IMR-90 (cell line): ENCODE results near the gene SYNGR3.

Experiments
- BHLHE40 ChIP-seq: fragments of 150-350 bp; IDR thresholded peaks from 2 replicates; pipeline ENCODE4 v1.6.1; 2016; ENCODE audit warnings: mild to moderate bottlenecking, low read depth, low read length
- CTCF ChIP-seq: conservative IDR thresholded peaks from 2 replicates; pipeline ENCODE4 v1.5.1; 2012; ENCODE audit warnings: mild to moderate bottlenecking, low read depth, low read length, improper control_type of control experiment
- RFX5 ChIP-seq: IDR thresholded peaks from 2 replicates; pipeline ENCODE4 v1.8.0; 2012; ENCODE audit warnings: low read depth, mild to moderate bottlenecking, low read length, moderate library complexity
- TF ChIP-seq, protein P1 (sequence below): fragments of 150-350 bp; IDR thresholded peaks from 2 replicates; pipeline ENCODE4 v1.6.1; 2016; ENCODE audit warnings: low read depth, mild to moderate bottlenecking, low read length, moderate library complexity, borderline replicate concordance

- TF ChIP-seq CTCF, result no peak
- TF ChIP-seq BHLHE40, result peak; percentile 70; the same call in 1 of the 2 replicates
- no peak for TF ChIP-seq RFX5
- TF ChIP-seq, protein P1, sequence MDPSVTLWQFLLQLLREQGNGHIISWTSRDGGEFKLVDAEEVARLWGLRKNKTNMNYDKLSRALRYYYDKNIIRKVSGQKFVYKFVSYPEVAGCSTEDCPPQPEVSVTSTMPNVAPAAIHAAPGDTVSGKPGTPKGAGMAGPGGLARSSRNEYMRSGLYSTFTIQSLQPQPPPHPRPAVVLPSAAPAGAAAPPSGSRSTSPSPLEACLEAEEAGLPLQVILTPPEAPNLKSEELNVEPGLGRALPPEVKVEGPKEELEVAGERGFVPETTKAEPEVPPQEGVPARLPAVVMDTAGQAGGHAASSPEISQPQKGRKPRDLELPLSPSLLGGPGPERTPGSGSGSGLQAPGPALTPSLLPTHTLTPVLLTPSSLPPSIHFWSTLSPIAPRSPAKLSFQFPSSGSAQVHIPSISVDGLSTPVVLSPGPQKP, result no peak
These were observed 25.0 kb upstream of the SYNGR3 start, which contains the start of gene RPS2 for GRCh38 chr16:1964506-1965395.
